Rectal smooth muscle tissue (tissue), 1 donor: ENCODE data around the gene DPP7.

Experiments used
- H3K27ac ChIP-seq: one replicate; pipeline ENCODE4 v1.7.0; 2013; ENCODE audit warnings: low read depth, low read length, inconsistent platforms
- H3K27me3 ChIP-seq: one replicate; pipeline ENCODE4 v1.7.0; 2013; ENCODE audit warnings: low read length; ENCODE audit not compliant: control insufficient read depth, insufficient read depth
- H3K36me3 ChIP-seq: one replicate; pipeline ENCODE4 v1.7.0; 2013; ENCODE audit warnings: low read length; ENCODE audit not compliant: control insufficient read depth, insufficient read depth
- H3K4me1 ChIP-seq: one replicate; pipeline ENCODE4 v1.7.0; 2013; ENCODE audit warnings: low read length; ENCODE audit not compliant: control insufficient read depth, insufficient read depth
- H3K4me3 ChIP-seq: one replicate; pipeline ENCODE4 v1.7.0; 2013; ENCODE audit warnings: low read length
- H3K9ac ChIP-seq: one replicate; pipeline ENCODE4 v1.7.0; 2013; ENCODE audit warnings: low read length

Gene DPP7

GRCh38 chr9:137070906-137071275 is 43.6 kb downstream of the DPP7 start:
- no peaks in the 10 kb centered on the region for H3K4me1 ChIP-seq
- peaks cover 14% of the 10 kb centered on the region for H3K27me3 ChIP-seq
- H3K4me3 ChIP-seq, result peak overlapping the region; percentile 37
- no peak overlapping the region for H3K27ac ChIP-seq
- no peak overlapping the region for H3K9ac ChIP-seq
- H3K36me3 ChIP-seq, result no peaks in the 10 kb centered on the region

- H3K4me1 ChIP-seq, result no peaks in the 10 kb centered on the region
- no peak within 1 kb of the TSS for H3K27ac ChIP-seq
- H3K27me3 ChIP-seq, result peaks cover 14% of the 10 kb centered on the region
Observed at GRCh38 chr9:137070201-137070905, 44.2 kb downstream of the DPP7 start, which contains the start of gene SAPCD2. Gene SAPCD2, minus strand, starts transcription at chr9:137070557. Its CDS starts 97 bp downstream, at chr9:137070460.

GRCh38 chr9:137069508-137070091 is 44.9 kb downstream of the DPP7 start:
- H3K4me1 ChIP-seq, result no peaks in the 10 kb centered on the region
- H3K4me3 ChIP-seq, result no peak overlapping the region
- peaks cover 14% of the 10 kb centered on the region for H3K27me3 ChIP-seq
- H3K36me3 ChIP-seq, result no peaks in the 10 kb centered on the region
- no peak overlapping the region for H3K9ac ChIP-seq
- no peak overlapping the region for H3K27ac ChIP-seq

More at GRCh38 chr9:137070201-137070905, 44.2 kb downstream of the DPP7 start, which contains the start of gene SAPCD2:
- Histone ChIP-seq H3K4me3 (peak within 1 kb of the TSS; percentile 37), H3K9ac (no peak within 1 kb of the TSS), H3K36me3 (no peaks in the 10 kb centered on the region)

GRCh38 chr9:137068539-137069507 is 45.7 kb downstream of the DPP7 start:
- Histone ChIP-seq H3K36me3 (no peaks in the 10 kb centered on the region), H3K4me1 (no peaks in the 10 kb centered on the region), H3K9ac (no peak overlapping the region), H3K27ac (no peak overlapping the region), H3K4me3 (no peak overlapping the region), H3K27me3 (peaks cover 14% of the 10 kb centered on the region)

- no peaks in the 10 kb centered on the region for H3K4me1 ChIP-seq
- H3K36me3 ChIP-seq, result no peaks in the 10 kb centered on the region
- H3K27me3 ChIP-seq, result peaks cover 14% of the 10 kb centered on the region
- no peak overlapping the region for H3K9ac ChIP-seq
- no peak overlapping the region for H3K4me3 ChIP-seq
- H3K27ac ChIP-seq, result no peak overlapping the region
Observed at GRCh38 chr9:137067860-137068538, 46.5 kb downstream of the DPP7 start.

GRCh38 chr9:137066096-137066861 is 48.3 kb downstream of the DPP7 start:
- Histone ChIP-seq H3K4me1 (no peaks in the 10 kb centered on the region), H3K27ac (no peak overlapping the region), H3K4me3 (no peak overlapping the region), H3K9ac (no peak overlapping the region), H3K27me3 (peaks cover 14% of the 10 kb centered on the region), H3K36me3 (no peaks in the 10 kb centered on the region)

GRCh38 chr9:137065336-137065967 is 49.1 kb downstream of the DPP7 start:
- Histone ChIP-seq H3K4me1 (no peaks in the 10 kb centered on the region), H3K27me3 (peaks cover 14% of the 10 kb centered on the region), H3K36me3 (no peaks in the 10 kb centered on the region), H3K9ac (no peak overlapping the region), H3K27ac (no peak overlapping the region), H3K4me3 (no peak overlapping the region)

- Histone ChIP-seq H3K9ac (no peak overlapping the region), H3K4me3 (no peak overlapping the region), H3K4me1 (no peaks in the 10 kb centered on the region), H3K36me3 (no peaks in the 10 kb centered on the region), H3K27me3 (peaks cover 14% of the 10 kb centered on the region), H3K27ac (no peak overlapping the region)
Observed at GRCh38 chr9:137064880-137065164, 49.7 kb downstream of the DPP7 start.

- no peaks in the 10 kb centered on the region for H3K4me1 ChIP-seq
- no peak overlapping the region for H3K4me3 ChIP-seq
- peaks cover 10% of the 10 kb centered on the region for H3K27me3 ChIP-seq
- no peak overlapping the region for H3K9ac ChIP-seq
- no peak overlapping the region for H3K27ac ChIP-seq
- H3K36me3 ChIP-seq, result no peaks in the 10 kb centered on the region
Observed at GRCh38 chr9:137064027-137064879, 50.3 kb downstream of the DPP7 start.

GRCh38 chr9:137063311-137064026 is 51.1 kb downstream of the DPP7 start:
- Histone ChIP-seq H3K36me3 (no peaks in the 10 kb centered on the region), H3K4me3 (no peak overlapping the region), H3K9ac (no peak overlapping the region), H3K27ac (no peak overlapping the region), H3K4me1 (no peaks in the 10 kb centered on the region), H3K27me3 (peaks cover 4% of the 10 kb centered on the region)
